T47D (cell line): ENCODE measurements around the gene SVOPL.

Source experiments
- DNase-seq, 2 experiments: peaks; one replicate each; pipeline versions ENCODE4 v3.0.0 to v3.0.0-alpha.2; 2011 to 2012; ENCODE audit warnings: low read depth in 1 of 2, low spot score in 1 of 2
- JUND ChIP-seq: IDR thresholded peaks from 2 replicates; pipeline ENCODE4 v1.6.1; 2012; ENCODE audit warnings: low read depth
- in situ Hi-C: cut with HindIII; loops from 2 replicates; pipeline ENCODE4 v1.10.0; 2016; ENCODE audit warnings: low sequenced_read_pairs, low pct_unique_long_range_greater_than_20kb

SVOPL gene

GRCh38 chr7:138630059-138630610 is 71.0 kb downstream of the SVOPL start:
- in situ Hi-C loops, result no loop called here
- no peak for TF ChIP-seq JUND
- DNase-seq, result no peak

GRCh38 chr7:138627361-138627760 is 73.8 kb downstream of the SVOPL start:
- in situ Hi-C loops, result no loop called here
- no peak for DNase-seq
- no peak for TF ChIP-seq JUND

- no peak for TF ChIP-seq JUND
- no peak for DNase-seq
- in situ Hi-C loops, result no loop called here
Observed at GRCh38 chr7:138626846-138627245, 74.3 kb downstream of the SVOPL start.

- DNase-seq, result no peak
- no peak for TF ChIP-seq JUND
- in situ Hi-C loops, result no loop called here
Observed at GRCh38 chr7:138625849-138626230, 75.3 kb downstream of the SVOPL start.

GRCh38 chr7:138625084-138625848 is 75.9 kb downstream of the SVOPL start:
- DNase-seq, result no peak
- in situ Hi-C loops, result no loop called here
- TF ChIP-seq JUND, result no peak

GRCh38 chr7:138622841-138623240 is 78.3 kb downstream of the SVOPL start:
- TF ChIP-seq JUND, result no peak
- in situ Hi-C loops, result no loop called here
- no peak for DNase-seq

- no peak for TF ChIP-seq JUND
- in situ Hi-C loops, result no loop called here
- DNase-seq, result no peak
Observed at GRCh38 chr7:138618933-138619332, 82.2 kb downstream of the SVOPL start.

GRCh38 chr7:138618506-138618905 is 82.7 kb downstream of the SVOPL start:
- no peak for TF ChIP-seq JUND
- DNase-seq, result no peak
- in situ Hi-C loops, result no loop called here

GRCh38 chr7:138616085-138616484 is 85.1 kb downstream of the SVOPL start:
- in situ Hi-C loops, result no loop called here
- no peak for DNase-seq
- no peak for TF ChIP-seq JUND

- TF ChIP-seq JUND, result no peak
- DNase-seq, result no peak
- in situ Hi-C loops, result no loop called here
Observed at GRCh38 chr7:138613630-138614029, 87.5 kb downstream of the SVOPL start.

GRCh38 chr7:138610671-138611170 is 90.4 kb downstream of the SVOPL start:
- TF ChIP-seq JUND, result no peak
- in situ Hi-C loops, result no loop called here
- no peak for DNase-seq

- DNase-seq, result no peak
- in situ Hi-C loops, result no loop called here
- TF ChIP-seq JUND, result no peak
Observed at GRCh38 chr7:138608275-138608674, 92.9 kb downstream of the SVOPL start.

GRCh38 chr7:138607216-138608126 is 93.7 kb downstream of the SVOPL start:
- no peak for TF ChIP-seq JUND
- in situ Hi-C loops, result no loop called here
- no peak for DNase-seq
